GM19395 (cell line): ENCODE data around the gene APOM.

Experiments
- ATAC-seq: cut with Tn5 transposase; IDR thresholded peaks from one replicate; pipeline ENCODE4 v1.9.1; 2021; ENCODE audit warnings: mild to moderate bottlenecking, moderate library complexity; ENCODE audit not compliant: unreplicated experiment

Gene APOM

GRCh38 chr6:31676322-31676903 is 20.7 kb downstream of the APOM start:
- no peak for ATAC-seq

GRCh38 chr6:31676904-31677303 is 21.2 kb downstream of the APOM start:
- ATAC-seq = no peak

GRCh38 chr6:31677955-31678354 is 22.3 kb downstream of the APOM start:
- ATAC-seq = no peak

GRCh38 chr6:31680226-31681134 is 24.8 kb downstream of the APOM start, which contains the start of gene LY6G5C:
LY6G5C (minus strand) TSS chr6:31681067; CDS start chr6:31680373, 694 bp downstream.
- ATAC-seq = peak; percentile 52

- peak; percentile 27 for ATAC-seq
Measured at GRCh38 chr6:31681135-31681671, 25.5 kb downstream of the APOM start.

GRCh38 chr6:31683591-31683990 is 27.9 kb downstream of the APOM start:
- no peak for ATAC-seq

GRCh38 chr6:31686483-31686882 is 30.8 kb downstream of the APOM start:
- ATAC-seq = no peak

- ATAC-seq = no peak
Measured at GRCh38 chr6:31687321-31687720, 31.6 kb downstream of the APOM start.

GRCh38 chr6:31687860-31688693 is 32.4 kb downstream of the APOM start:
- no peak for ATAC-seq

GRCh38 chr6:31689249-31690110 is 33.8 kb downstream of the APOM start:
- ATAC-seq = no peak

- no peak for ATAC-seq
Measured at GRCh38 chr6:31690231-31691077, 34.8 kb downstream of the APOM start.

GRCh38 chr6:31691078-31691463 is 35.4 kb downstream of the APOM start:
- no peak for ATAC-seq

- no peak for ATAC-seq
Measured at GRCh38 chr6:31691564-31692108, 35.9 kb downstream of the APOM start.

- no peak for ATAC-seq
Measured at GRCh38 chr6:31692353-31692752, 36.7 kb downstream of the APOM start.

- ATAC-seq = no peak
Measured at GRCh38 chr6:31692886-31693285, 37.2 kb downstream of the APOM start.

- ATAC-seq = no peak
Measured at GRCh38 chr6:31693535-31693934, 37.8 kb downstream of the APOM start.

- no peak for ATAC-seq
Measured at GRCh38 chr6:31697555-31697954, 41.9 kb downstream of the APOM start.

GRCh38 chr6:31700740-31701401 is 45.2 kb downstream of the APOM start:
- ATAC-seq = no peak
